Measurements from ENCODE around the gene HK1.

GRCh38 chr10:69374931-69375306 is 96.6 kb downstream of the HK1 start:
- TF ChIP-seq CTCF (IDR thresholded peaks at IDR 0.05) (no peak), POLR2A (IDR thresholded peaks at IDR 0.05) (no peak)
